Trophoblast cell (in vitro differentiated cells and primary cell): ENCODE data around the gene WNK2.

Experiments
- DNase-seq, 2 donors: peaks; one replicate each; pipeline ENCODE4 v3.0.0-alpha.2; 2016
- H2AFZ ChIP-seq: 2 replicates; pipeline ENCODE4 v1.6.1; 2013; ENCODE audit warnings: low read length, moderate library complexity, mild to moderate bottlenecking; ENCODE audit not compliant: insufficient read depth, poor library complexity
- H2AK5ac ChIP-seq: 2 replicates; pipeline ENCODE4 v1.6.1; 2013; ENCODE audit warnings: mild to moderate bottlenecking, low read length
- H2BK120ac ChIP-seq: 2 replicates; pipeline ENCODE4 v1.6.1; 2013; ENCODE audit warnings: low read length, mild to moderate bottlenecking, moderate library complexity; ENCODE audit not compliant: insufficient read depth, poor library complexity
- H2BK12ac ChIP-seq: 2 replicates; pipeline ENCODE4 v1.6.1; 2013; ENCODE audit warnings: mild to moderate bottlenecking, low read length, moderate library complexity
- H2BK5ac ChIP-seq: 2 replicates; pipeline ENCODE4 v1.6.1; 2013; ENCODE audit warnings: low read length, low read depth, moderate library complexity, mild to moderate bottlenecking; ENCODE audit not compliant: poor library complexity
- H3K14ac ChIP-seq: 2 replicates; pipeline ENCODE4 v1.6.1; 2013; ENCODE audit warnings: mild to moderate bottlenecking, low read length
- H3K18ac ChIP-seq: 2 replicates; pipeline ENCODE4 v1.6.1; 2013; ENCODE audit warnings: mild to moderate bottlenecking, low read length
- H3K23ac ChIP-seq: 2 replicates; pipeline ENCODE4 v1.6.1; 2013; ENCODE audit warnings: low read length
- H3K27ac ChIP-seq: 2 replicates; pipeline ENCODE4 v1.5.1; 2013; ENCODE audit warnings: low read depth, mild to moderate bottlenecking, inconsistent platforms, low read length, moderate library complexity
- H3K27me3 ChIP-seq: 2 replicates; pipeline ENCODE4 v1.6.1; 2013; ENCODE audit warnings: inconsistent platforms, mild to moderate bottlenecking, low read length, moderate library complexity; ENCODE audit not compliant: insufficient read depth
- H3K36me3 ChIP-seq, 2 experiments: 1 replicate in 1 of 2; 2 replicates in 1 of 2; pipeline ENCODE4 v1.6.1; 2013; ENCODE audit warnings: low read length in 2 of 2, mild to moderate bottlenecking in 2 of 2, moderate library complexity in 1 of 2; ENCODE audit not compliant: insufficient read depth in 2 of 2, control insufficient read depth in 1 of 2
- H3K4ac ChIP-seq: 2 replicates; pipeline ENCODE4 v1.6.1; 2013; ENCODE audit warnings: low read depth, mild to moderate bottlenecking, low read length, moderate library complexity
- H3K4me1 ChIP-seq, 2 experiments: 1 replicate in 1 of 2; 2 replicates in 1 of 2; pipeline ENCODE4 v1.6.1; 2013; ENCODE audit warnings: low read length in 2 of 2, mild to moderate bottlenecking in 2 of 2, moderate library complexity in 1 of 2; ENCODE audit not compliant: insufficient read depth in 2 of 2, control insufficient read depth in 1 of 2
- H3K4me2 ChIP-seq: 2 replicates; pipeline ENCODE4 v1.6.1; 2013; ENCODE audit warnings: inconsistent platforms, mild to moderate bottlenecking, low read length, moderate library complexity
- H3K4me3 ChIP-seq: 2 replicates; pipeline ENCODE4 v1.5.1; 2013; ENCODE audit warnings: mild to moderate bottlenecking, low read depth, low read length, inconsistent platforms
- H3K79me1 ChIP-seq: one replicate; pipeline ENCODE4 v1.6.1; 2013; ENCODE audit warnings: low read length
- H3K79me2 ChIP-seq: 2 replicates; pipeline ENCODE4 v1.6.1; 2013; ENCODE audit warnings: low read length, mild to moderate bottlenecking; ENCODE audit not compliant: control insufficient read depth, insufficient read depth, poor library complexity
- H3K9ac ChIP-seq: 2 replicates; pipeline ENCODE4 v1.6.1; 2013; ENCODE audit warnings: mild to moderate bottlenecking, low read length
- H3K9me3 ChIP-seq: 2 replicates; pipeline ENCODE4 v1.6.1; 2013; ENCODE audit warnings: low read depth, mild to moderate bottlenecking, control low read depth, inconsistent platforms, low read length; ENCODE audit not compliant: insufficient read depth
- H4K12ac ChIP-seq: 2 replicates; pipeline ENCODE4 v1.6.1; 2013; ENCODE audit warnings: low read depth, mild to moderate bottlenecking, low read length, moderate library complexity
- H4K8ac ChIP-seq: 2 replicates; pipeline ENCODE4 v1.6.1; 2013; ENCODE audit warnings: low read depth, mild to moderate bottlenecking, low read length, moderate library complexity
- H4K91ac ChIP-seq: one replicate; pipeline ENCODE4 v1.6.1; 2013; ENCODE audit warnings: low read depth, mild to moderate bottlenecking, low read length, moderate library complexity
- WGBS: extraction: QIAGEN DNeasy Blood & Tissue Kit; methylation state at CpG from one replicate; pipeline ENCODE4 v1.1.7; 2013; ENCODE audit warnings: missing lambda C conversion rate; ENCODE audit not compliant: insufficient read length, insufficient coverage; ENCODE audit errors: extremely low coverage; 5-methylcytosine and 5-hydroxymethylcytosine counted together

WNK2 gene

GRCh38 chr9:93296889-93297480, 113.0 kb downstream of the WNK2 start:
- no peaks in the 10 kb centered on the region for H3K79me1 ChIP-seq
- H3K4me3 ChIP-seq, result no peak overlapping the region
- peaks cover 4% of the 10 kb centered on the region for H3K9me3 ChIP-seq
- no peak overlapping the region for H2BK120ac ChIP-seq
- no peak overlapping the region for H3K4ac ChIP-seq
- H4K91ac ChIP-seq, result no peak overlapping the region
- H2BK12ac ChIP-seq, result no peak overlapping the region
- H3K4me1 ChIP-seq, result no peaks in the 10 kb centered on the region
- no peak for DNase-seq
- H3K9ac ChIP-seq, result no peak overlapping the region
- H4K8ac ChIP-seq, result no peak overlapping the region
- no peak overlapping the region for H3K4me2 ChIP-seq
- no peaks in the 10 kb centered on the region for H3K27me3 ChIP-seq
- 100% methylated on average over 4 of the region's 17 CpGs for WGBS
- H3K27ac ChIP-seq, result no peak overlapping the region
- H3K23ac ChIP-seq, result no peak overlapping the region
- H2BK5ac ChIP-seq, result no peak overlapping the region
- no peak overlapping the region for H2AK5ac ChIP-seq
- no peak overlapping the region for H2AFZ ChIP-seq
- H3K14ac ChIP-seq, result no peak overlapping the region
- no peaks in the 10 kb centered on the region for H3K36me3 ChIP-seq
- H3K79me2 ChIP-seq, result no peaks in the 10 kb centered on the region
- no peak overlapping the region for H3K18ac ChIP-seq
- no peak overlapping the region for H4K12ac ChIP-seq

- no peak overlapping the region for H3K4ac ChIP-seq
- H3K79me2 ChIP-seq, result no peaks in the 10 kb centered on the region
- WGBS, result no CpG with 5 or more reads among the region's 33 CpGs
These were observed 113.9 kb downstream of the WNK2 start for GRCh38 chr9:93297659-93298497.

GRCh38 chr9:93298498-93299417, 114.8 kb downstream of the WNK2 start:
- WGBS, result no CpG with 5 or more reads among the region's 26 CpGs
- Histone ChIP-seq H2BK12ac (no peak overlapping the region), H3K79me2 (no peaks in the 10 kb centered on the region), H3K23ac (no peak overlapping the region), H3K4ac (no peak overlapping the region), H3K27ac (no peak overlapping the region), H3K4me1 (no peaks in the 10 kb centered on the region), H3K18ac (no peak overlapping the region), H3K36me3 (no peaks in the 10 kb centered on the region), H3K4me3 (no peak overlapping the region), H2AFZ (no peak overlapping the region), H3K79me1 (no peaks in the 10 kb centered on the region), H3K9me3 (peaks cover 4% of the 10 kb centered on the region), H2BK5ac (no peak overlapping the region), H4K8ac (no peak overlapping the region), H3K14ac (no peak overlapping the region), H4K12ac (no peak overlapping the region), H3K4me2 (no peak overlapping the region), H3K27me3 (no peaks in the 10 kb centered on the region), H2AK5ac (no peak overlapping the region), H2BK120ac (no peak overlapping the region), H3K9ac (no peak overlapping the region), H4K91ac (no peak overlapping the region)
- DNase-seq, result no peak

More at GRCh38 chr9:93297659-93298497, 113.9 kb downstream of the WNK2 start:
- Histone ChIP-seq H3K4me2 (no peak overlapping the region), H2AK5ac (no peak overlapping the region), H2AFZ (no peak overlapping the region), H3K4me3 (no peak overlapping the region), H3K9me3 (peaks cover 4% of the 10 kb centered on the region), H4K12ac (no peak overlapping the region), H3K18ac (no peak overlapping the region), H3K14ac (no peak overlapping the region), H3K9ac (no peak overlapping the region), H3K27ac (no peak overlapping the region), H2BK12ac (no peak overlapping the region), H2BK120ac (no peak overlapping the region), H3K23ac (no peak overlapping the region), H3K4me1 (no peaks in the 10 kb centered on the region), H4K91ac (no peak overlapping the region), H2BK5ac (no peak overlapping the region), H3K36me3 (no peaks in the 10 kb centered on the region), H3K27me3 (no peaks in the 10 kb centered on the region), H4K8ac (no peak overlapping the region), H3K79me1 (no peaks in the 10 kb centered on the region)
- no peak for DNase-seq

- no CpG with 5 or more reads among the region's 26 CpGs for WGBS
- Histone ChIP-seq H2AFZ (no peak overlapping the region), H3K4me3 (no peak overlapping the region), H3K36me3 (no peaks in the 10 kb centered on the region), H4K12ac (no peak overlapping the region), H3K79me1 (no peaks in the 10 kb centered on the region), H4K91ac (no peak overlapping the region), H2BK12ac (no peak overlapping the region), H2BK5ac (no peak overlapping the region), H3K4me2 (no peak overlapping the region), H3K14ac (no peak overlapping the region), H2AK5ac (no peak overlapping the region), H3K18ac (no peak overlapping the region), H3K9me3 (no peaks in the 10 kb centered on the region), H3K4ac (no peak overlapping the region), H3K23ac (no peak overlapping the region), H3K27ac (no peak overlapping the region), H3K9ac (no peak overlapping the region), H3K4me1 (no peaks in the 10 kb centered on the region), H4K8ac (no peak overlapping the region), H3K27me3 (no peaks in the 10 kb centered on the region), H3K79me2 (no peaks in the 10 kb centered on the region), H2BK120ac (no peak overlapping the region)
- DNase-seq, result no peak
These were observed 115.7 kb downstream of the WNK2 start for GRCh38 chr9:93299418-93300174.
